Hepatocyte (in vitro differentiated cells): Measurements from ENCODE around the gene RCBTB1. TPM values are rescaled to one million over a fixed set of nuclear protein-coding genes. Genes with fewer than 3 reads are reported as not detected.

ENCODE experiments used
- DNase-seq: peaks from one replicate; pipeline ENCODE4 v3.0.0-alpha.2; 2016; ENCODE audit warnings: low spot score
- H2AFZ ChIP-seq: fragments of 200-600 bp; sonication (generic); 2 replicates; pipeline ENCODE4 v1.6.0; 2016; ENCODE audit warnings: antibody characterized with exemption, mild to moderate bottlenecking
- H3K27ac ChIP-seq: fragments of 200-600 bp; sonication (generic); 2 replicates; pipeline ENCODE4 v1.5.1; 2016; ENCODE audit warnings: mild to moderate bottlenecking
- H3K27me3 ChIP-seq: fragments of 200-600 bp; sonication (generic); 2 replicates; pipeline ENCODE4 v1.6.1; 2016
- H3K36me3 ChIP-seq: fragments of 200-600 bp; sonication (generic); replicated peaks from 2 replicates; pipeline ENCODE4 v1.5.1; 2016; ENCODE audit warnings: low read depth; ENCODE audit not compliant: insufficient read depth
- H3K4me1 ChIP-seq: fragments of 200-600 bp; sonication (generic); 2 replicates; pipeline ENCODE4 v1.5.1; 2016; ENCODE audit warnings: mild to moderate bottlenecking, moderate library complexity; ENCODE audit not compliant: insufficient read depth
- H3K4me2 ChIP-seq: fragments of 200-600 bp; sonication (generic); 2 replicates; pipeline ENCODE4 v1.6.0; 2016
- H3K4me3 ChIP-seq: fragments of 200-600 bp; sonication (generic); 2 replicates; pipeline ENCODE4 v1.5.1; 2016; ENCODE audit warnings: mild to moderate bottlenecking
- H3K79me2 ChIP-seq: fragments of 200-600 bp; sonication (generic); 2 replicates; pipeline ENCODE4 v1.6.0; 2017; ENCODE audit warnings: mild to moderate bottlenecking
- H3K9me2 ChIP-seq: fragments of 200-600 bp; sonication (generic); replicated peaks from 2 replicates; pipeline ENCODE4 v1.6.0; 2017; ENCODE audit warnings: mild to moderate bottlenecking; ENCODE audit not compliant: insufficient read depth
- H3K9me3 ChIP-seq: fragments of 200-600 bp; sonication (generic); 2 replicates; pipeline ENCODE4 v1.5.1; 2016; ENCODE audit warnings: low read depth, mild to moderate bottlenecking
- H4K20me1 ChIP-seq: fragments of 200-600 bp; sonication (generic); 2 replicates; pipeline ENCODE4 v1.6.0; 2016; ENCODE audit warnings: mild to moderate bottlenecking; ENCODE audit not compliant: insufficient read depth, poor library complexity, severe bottlenecking
- EZH2 ChIP-seq: fragments of 200-600 bp; sonication (generic); IDR thresholded peaks from 2 replicates; pipeline ENCODE4 v1.6.1; 2016; ENCODE audit warnings: antibody characterized with exemption, mild to moderate bottlenecking, borderline replicate concordance
- EZH2phosphoT487 ChIP-seq: fragments of 200-600 bp; sonication (generic); IDR thresholded peaks from one replicate; pipeline ENCODE4 v1.6.1; 2018; ENCODE audit warnings: antibody characterized with exemption, mild to moderate bottlenecking, low read depth, moderate library complexity; ENCODE audit not compliant: unreplicated experiment, severe bottlenecking
- WGBS: methylation state at CpG from one replicate; pipeline ENCODE4 v1.1.6; 2016; ENCODE audit warnings: low lambda C conversion rate; ENCODE audit errors: missing lambda C conversion rate; 5-methylcytosine and 5-hydroxymethylcytosine counted together
- polyA plus RNA-seq: library from polyadenylated mRNA; unstranded; fragments of >200 nt; fragmentation: Nextera tagmentation; extraction: Ambion mirVana; gene quantifications from 2 replicates; pipeline ENCODE4 v1.2.1, GENCODE V29; 2016
- total RNA-seq: library from RNA; depleted of rRNA; stranded (reverse); fragments of >200 nt; gene quantifications from 2 replicates; pipeline ENCODE4 v1.2.3, GENCODE V29; 2014
- TF ChIP-seq, protein P1 (sequence below): fragments of 200-600 bp; sonication (generic); IDR thresholded peaks from 2 replicates; pipeline ENCODE4 v1.5.1; 2016; ENCODE audit warnings: antibody characterized with exemption, mild to moderate bottlenecking; ENCODE audit not compliant: poor library complexity

The RCBTB1 gene
- total and polyA plus RNA-seq, 2 experiments from 2014 or later = 14.6 to 25.1 TPM

DNA sequence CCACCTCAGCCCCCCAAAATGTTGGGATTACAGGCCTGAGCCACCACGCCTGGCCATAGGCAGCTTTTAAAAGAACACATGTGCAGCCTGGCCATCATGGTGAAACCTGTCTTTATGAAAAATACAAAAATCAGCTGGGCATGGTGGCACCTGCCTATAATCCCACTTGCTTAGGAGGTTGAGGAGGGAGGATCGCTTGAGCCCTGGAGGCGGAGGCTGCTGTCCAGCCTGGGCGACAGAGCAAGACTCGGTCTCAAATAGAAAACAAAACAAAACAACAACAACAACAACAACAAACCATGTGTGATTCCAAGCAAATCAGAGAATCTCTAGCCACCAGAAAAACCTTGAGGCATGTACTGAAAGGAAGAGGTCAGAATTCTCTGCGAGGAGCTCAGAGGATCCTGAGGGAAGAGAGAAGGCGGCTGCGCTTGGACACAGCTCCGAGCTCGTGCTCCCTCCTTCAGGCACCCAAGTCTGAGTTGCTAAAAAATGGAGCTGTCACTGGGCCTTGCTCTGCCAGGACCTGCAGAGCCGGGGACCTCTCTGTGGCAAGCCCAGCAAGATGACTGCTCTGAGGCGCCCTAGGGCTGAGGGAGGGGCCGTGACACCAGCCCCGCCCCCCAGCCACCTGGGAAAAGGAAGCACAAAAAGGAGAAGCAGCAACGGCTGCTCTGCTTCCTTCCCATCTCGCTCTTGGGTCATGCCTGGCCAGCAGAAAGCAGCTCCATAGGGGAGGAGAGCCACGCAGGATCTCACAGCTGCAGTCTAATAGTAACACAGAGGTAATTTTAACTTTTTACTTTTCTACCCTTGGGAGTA is 42.7 kb upstream of the RCBTB1 start, which contains the start of gene ARL11:
Gene ARL11, plus strand, starts transcription at position 677 of the 822 bp plus-strand sequence. CDS start 1,941 bp downstream, outside the sequence.
- TF ChIP-seq, protein P1, sequence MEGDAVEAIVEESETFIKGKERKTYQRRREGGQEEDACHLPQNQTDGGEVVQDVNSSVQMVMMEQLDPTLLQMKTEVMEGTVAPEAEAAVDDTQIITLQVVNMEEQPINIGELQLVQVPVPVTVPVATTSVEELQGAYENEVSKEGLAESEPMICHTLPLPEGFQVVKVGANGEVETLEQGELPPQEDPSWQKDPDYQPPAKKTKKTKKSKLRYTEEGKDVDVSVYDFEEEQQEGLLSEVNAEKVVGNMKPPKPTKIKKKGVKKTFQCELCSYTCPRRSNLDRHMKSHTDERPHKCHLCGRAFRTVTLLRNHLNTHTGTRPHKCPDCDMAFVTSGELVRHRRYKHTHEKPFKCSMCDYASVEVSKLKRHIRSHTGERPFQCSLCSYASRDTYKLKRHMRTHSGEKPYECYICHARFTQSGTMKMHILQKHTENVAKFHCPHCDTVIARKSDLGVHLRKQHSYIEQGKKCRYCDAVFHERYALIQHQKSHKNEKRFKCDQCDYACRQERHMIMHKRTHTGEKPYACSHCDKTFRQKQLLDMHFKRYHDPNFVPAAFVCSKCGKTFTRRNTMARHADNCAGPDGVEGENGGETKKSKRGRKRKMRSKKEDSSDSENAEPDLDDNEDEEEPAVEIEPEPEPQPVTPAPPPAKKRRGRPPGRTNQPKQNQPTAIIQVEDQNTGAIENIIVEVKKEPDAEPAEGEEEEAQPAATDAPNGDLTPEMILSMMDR = no peak
- no peak for TF ChIP-seq EZH2
- 55% methylated on average over 17 of the region's 17 CpGs for WGBS
- Histone ChIP-seq H3K27me3 (no peaks in the 10 kb centered on the region), H3K27ac (no peak within 1 kb of the TSS), H4K20me1 (no peaks in the 10 kb centered on the region), H3K4me3 (no peak within 1 kb of the TSS), H3K36me3 (no peaks in the 10 kb centered on the region), H3K4me1 (peaks cover 6% of the 10 kb centered on the region), H3K9me3 (no peaks in the 10 kb centered on the region), H3K9me2 (no peaks in the 10 kb centered on the region), H3K79me2 (no peaks in the 10 kb centered on the region), H3K4me2 (no peak within 1 kb of the TSS), H2AFZ (peak within 1 kb of the TSS; percentile 56)
- peak; percentile 31 for DNase-seq

DNA sequence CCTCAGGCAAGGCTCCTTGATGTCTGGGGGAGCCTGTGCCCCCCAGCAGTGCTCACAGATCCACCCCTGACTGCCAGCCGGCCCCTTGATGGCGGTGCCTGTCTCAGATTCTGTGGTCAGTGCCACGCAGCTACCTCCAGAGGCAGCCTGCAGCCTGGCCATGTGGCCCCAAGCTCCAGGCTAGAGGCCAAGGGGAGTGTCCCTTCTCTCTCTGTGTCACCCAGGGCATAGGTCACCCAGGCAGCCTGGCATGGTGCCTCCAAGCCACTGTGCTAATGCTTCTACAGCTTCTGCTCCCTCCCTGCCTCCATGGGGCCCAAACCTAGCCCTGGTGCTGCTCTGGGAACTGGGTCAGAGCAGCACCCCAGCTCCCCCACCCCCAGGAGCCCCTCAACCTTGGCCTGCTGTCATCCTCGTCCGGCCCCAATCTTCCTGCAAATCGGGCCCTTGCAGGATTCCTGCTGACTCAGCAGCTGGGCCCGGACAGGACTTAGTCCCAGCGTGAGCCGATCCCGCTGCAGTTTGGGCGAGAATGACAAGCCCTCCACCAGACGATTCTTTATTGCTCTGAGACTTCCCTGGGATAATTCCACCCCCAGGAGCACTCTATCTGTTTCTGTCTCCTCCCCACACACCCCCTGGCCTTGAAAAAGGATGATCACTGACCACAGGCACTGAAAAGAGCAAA is 40.2 kb upstream of the RCBTB1 start:
- Histone ChIP-seq H3K79me2 (no peaks in the 10 kb centered on the region), H3K9me3 (no peaks in the 10 kb centered on the region), H3K4me1 (peaks cover 6% of the 10 kb centered on the region), H3K27ac (peak overlapping the region; percentile 18), H2AFZ (no peak overlapping the region), H3K36me3 (no peaks in the 10 kb centered on the region), H4K20me1 (no peaks in the 10 kb centered on the region), H3K9me2 (no peaks in the 10 kb centered on the region), H3K4me2 (no peak overlapping the region), H3K27me3 (no peaks in the 10 kb centered on the region), H3K4me3 (no peak overlapping the region)
- TF ChIP-seq EZH2 = no peak
- TF ChIP-seq EZH2phosphoT487 = no peak
- TF ChIP-seq, protein P1 = no peak
- DNase-seq = peak; percentile 38
- WGBS = 64% methylated on average over 12 of the region's 12 CpGs

DNA sequence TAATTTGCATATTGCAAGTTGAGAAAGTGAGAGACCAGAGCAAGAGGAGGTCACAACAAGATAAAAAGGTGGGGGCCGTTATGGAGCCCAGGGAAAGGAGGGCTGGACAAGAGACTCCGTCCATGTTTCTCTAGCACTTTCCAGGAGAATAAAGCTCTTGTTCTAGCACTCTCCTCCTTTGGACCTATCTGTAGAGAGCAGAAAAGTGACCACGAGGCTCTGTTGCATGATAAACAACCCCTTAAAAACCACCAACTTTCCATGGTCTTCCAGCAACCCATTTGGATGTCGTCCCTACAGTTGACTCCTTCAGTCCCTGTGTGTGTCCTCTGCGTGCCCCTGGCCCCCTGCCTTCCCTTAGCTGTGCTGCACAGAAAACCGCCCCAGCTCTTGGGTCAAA is 38.9 kb upstream of the RCBTB1 start:
- peaks cover 6% of the 10 kb centered on the region for H3K4me1 ChIP-seq
- H3K27ac ChIP-seq = no peak overlapping the region
- H3K79me2 ChIP-seq = no peaks in the 10 kb centered on the region
- no peak for DNase-seq
- no peaks in the 10 kb centered on the region for H4K20me1 ChIP-seq
- TF ChIP-seq EZH2phosphoT487 = no peak
- no peak for TF ChIP-seq EZH2
- TF ChIP-seq, protein P1 = no peak
- H2AFZ ChIP-seq = no peak overlapping the region
- no peaks in the 10 kb centered on the region for H3K9me3 ChIP-seq
- no peak overlapping the region for H3K4me3 ChIP-seq
- no peaks in the 10 kb centered on the region for H3K9me2 ChIP-seq
- H3K4me2 ChIP-seq = no peak overlapping the region
- H3K27me3 ChIP-seq = no peaks in the 10 kb centered on the region
- WGBS = 87% methylated on average over 6 of the region's 6 CpGs
- H3K36me3 ChIP-seq = no peaks in the 10 kb centered on the region
